HFFc6 (cell line): ENCODE data around the gene ELF5. TPM values are rescaled to one million over a fixed set of nuclear protein-coding genes. Genes with fewer than 3 reads are reported as not detected.

ENCODE experiments used
- DNase-seq: peaks from one replicate; pipeline ENCODE4 v3.0.0-alpha.2; 2018
- H3K27ac Mint-ChIP-seq: 2 replicates; pipeline ENCODE4 v1.8.0; 2020; ENCODE audit warnings: mild to moderate bottlenecking, mixed read lengths
- H3K27me3 Mint-ChIP-seq: 2 replicates; pipeline ENCODE4 v1.8.0; 2021; ENCODE audit warnings: mild to moderate bottlenecking, moderate library complexity, mixed read lengths; ENCODE audit not compliant: insufficient read depth
- H3K36me3 Mint-ChIP-seq: 2 replicates; pipeline ENCODE4 v1.8.0; 2021; ENCODE audit warnings: low read depth, mixed read lengths
- H3K4me1 Mint-ChIP-seq: 2 replicates; pipeline ENCODE4 v1.8.0; 2020; ENCODE audit warnings: low read depth, mixed read lengths
- H3K4me3 Mint-ChIP-seq: 2 replicates; pipeline ENCODE4 v1.8.0; 2020; ENCODE audit warnings: mild to moderate bottlenecking, moderate library complexity, mixed read lengths
- H3K9me3 Mint-ChIP-seq: 2 replicates; pipeline ENCODE4 v1.8.0; 2020; ENCODE audit warnings: mild to moderate bottlenecking, mixed read lengths
- total RNA-seq, 6 experiments: library from RNA; stranded (reverse); fragmentation: NEBNext Ultra II Directional; extraction: Animal tissue kit (Norgen Biotek cat#: 25700); gene quantifications; 2 replicates in 1 of 6; 3 replicates in 5 of 6; pipeline ENCODE4 v1.2.3, GENCODE V29; 2021
- TF ChIP-seq, protein P1 (sequence below): fragments of 200-600 bp; sonication (generic); IDR thresholded peaks from 2 replicates; pipeline ENCODE4 v1.5.0; 2021; ENCODE audit warnings: antibody characterized with exemption, mild to moderate bottlenecking

ELF5 gene
- total RNA-seq, 6 experiments from 2014 or later, result not detected

DNA sequence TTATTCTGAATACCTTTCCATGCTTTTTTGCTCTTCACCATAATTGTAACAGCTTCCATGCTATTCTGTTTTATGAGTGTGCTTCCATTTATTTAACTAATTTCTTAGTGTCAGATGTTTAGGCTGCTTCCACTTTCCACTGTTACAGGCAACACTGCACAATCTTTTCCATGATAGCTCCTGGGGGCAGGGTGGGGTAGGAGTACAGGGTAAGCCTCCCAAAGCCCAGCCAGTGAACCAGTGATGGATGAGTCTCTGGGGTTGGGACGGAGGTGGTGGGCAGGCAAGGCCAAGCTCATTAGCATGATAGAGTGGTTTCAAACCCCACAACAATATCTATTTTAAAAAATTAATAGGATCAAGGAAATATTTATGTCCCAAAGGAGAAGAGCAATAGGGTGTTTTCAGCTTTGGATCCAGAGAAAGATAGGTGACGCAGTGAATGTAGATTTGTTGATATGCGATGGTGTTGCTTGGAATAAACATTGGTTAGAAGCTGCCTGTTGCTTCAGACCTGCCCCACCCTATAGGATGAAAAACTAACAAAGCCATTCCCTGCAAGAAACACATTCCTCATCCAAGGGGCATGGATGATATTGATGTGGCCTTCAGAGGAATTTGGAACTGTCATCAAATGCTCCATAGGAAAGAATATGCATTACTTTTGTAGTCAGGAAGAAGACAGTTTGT, 17.1 kb upstream of the ELF5 start:
- Mint-ChIP-seq H3K27ac (no peak overlapping the region), H3K4me1 (peaks cover 6% of the 10 kb centered on the region; the same call in 1 of the 2 replicates), H3K4me3 (no peak overlapping the region), H3K9me3 (peaks cover 12% of the 10 kb centered on the region; the same call in 1 of the 2 replicates), H3K36me3 (peaks cover 5% of the 10 kb centered on the region; the same call in 1 of the 2 replicates), H3K27me3 (peaks cover 36% of the 10 kb centered on the region)
- TF ChIP-seq, protein P1, sequence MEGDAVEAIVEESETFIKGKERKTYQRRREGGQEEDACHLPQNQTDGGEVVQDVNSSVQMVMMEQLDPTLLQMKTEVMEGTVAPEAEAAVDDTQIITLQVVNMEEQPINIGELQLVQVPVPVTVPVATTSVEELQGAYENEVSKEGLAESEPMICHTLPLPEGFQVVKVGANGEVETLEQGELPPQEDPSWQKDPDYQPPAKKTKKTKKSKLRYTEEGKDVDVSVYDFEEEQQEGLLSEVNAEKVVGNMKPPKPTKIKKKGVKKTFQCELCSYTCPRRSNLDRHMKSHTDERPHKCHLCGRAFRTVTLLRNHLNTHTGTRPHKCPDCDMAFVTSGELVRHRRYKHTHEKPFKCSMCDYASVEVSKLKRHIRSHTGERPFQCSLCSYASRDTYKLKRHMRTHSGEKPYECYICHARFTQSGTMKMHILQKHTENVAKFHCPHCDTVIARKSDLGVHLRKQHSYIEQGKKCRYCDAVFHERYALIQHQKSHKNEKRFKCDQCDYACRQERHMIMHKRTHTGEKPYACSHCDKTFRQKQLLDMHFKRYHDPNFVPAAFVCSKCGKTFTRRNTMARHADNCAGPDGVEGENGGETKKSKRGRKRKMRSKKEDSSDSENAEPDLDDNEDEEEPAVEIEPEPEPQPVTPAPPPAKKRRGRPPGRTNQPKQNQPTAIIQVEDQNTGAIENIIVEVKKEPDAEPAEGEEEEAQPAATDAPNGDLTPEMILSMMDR, result no peak
- no peak for DNase-seq

DNA sequence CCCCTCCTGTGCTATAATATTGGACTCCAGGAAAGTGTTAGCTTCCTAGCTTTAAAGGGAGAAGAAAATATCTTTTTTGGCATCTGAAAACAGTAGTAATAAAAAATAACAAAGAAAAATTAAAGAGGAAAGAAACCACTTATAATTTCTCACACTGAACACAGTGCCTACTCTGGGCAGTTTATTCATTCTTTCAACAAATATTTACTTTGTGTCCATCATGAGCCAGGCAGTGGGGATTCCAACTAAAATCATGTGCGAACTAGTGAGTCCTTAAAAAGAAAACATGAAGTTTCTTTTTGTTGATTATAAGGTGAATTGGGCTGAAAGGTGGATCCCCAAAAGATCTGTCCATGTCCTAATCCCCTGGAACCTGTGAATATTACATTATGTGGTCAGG, 16.0 kb upstream of the ELF5 start:
- DNase-seq, result no peak
- TF ChIP-seq, protein P1, result no peak
- peaks cover 2% of the 10 kb centered on the region; the same call in 1 of the 2 replicates for H3K36me3 Mint-ChIP-seq
- no peak overlapping the region for H3K4me3 Mint-ChIP-seq
- no peak overlapping the region for H3K27ac Mint-ChIP-seq
- H3K27me3 Mint-ChIP-seq, result peaks cover 38% of the 10 kb centered on the region
- H3K4me1 Mint-ChIP-seq, result peaks cover 6% of the 10 kb centered on the region; the same call in 1 of the 2 replicates
- peaks cover 9% of the 10 kb centered on the region; the same call in 1 of the 2 replicates for H3K9me3 Mint-ChIP-seq

DNA sequence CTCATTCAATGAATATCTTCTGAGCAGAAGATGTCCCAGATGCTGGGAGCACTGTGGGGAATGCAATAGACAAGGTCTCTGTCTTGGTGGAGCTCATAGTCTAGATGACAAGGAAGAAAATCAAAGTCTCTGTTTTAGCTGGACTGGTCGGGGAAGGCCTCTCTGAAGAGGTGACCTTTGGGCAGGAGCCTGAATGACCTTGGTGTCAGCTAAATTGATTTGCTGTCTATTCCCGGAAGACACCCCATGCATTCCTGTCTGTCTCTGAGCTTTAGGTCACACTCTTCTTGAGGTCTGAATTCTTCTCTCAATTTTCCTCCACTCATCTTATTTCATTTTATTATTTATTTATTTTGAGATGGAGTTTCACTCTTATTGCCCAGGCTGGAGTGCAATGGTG, 14.5 kb upstream of the ELF5 start:
- Mint-ChIP-seq H3K9me3 (no peaks in the 10 kb centered on the region), H3K4me1 (peaks cover 6% of the 10 kb centered on the region; the same call in 1 of the 2 replicates), H3K27ac (no peak overlapping the region), H3K4me3 (no peak overlapping the region), H3K36me3 (no peaks in the 10 kb centered on the region), H3K27me3 (peaks cover 37% of the 10 kb centered on the region)
- TF ChIP-seq, protein P1, result no peak
- no peak for DNase-seq

DNA sequence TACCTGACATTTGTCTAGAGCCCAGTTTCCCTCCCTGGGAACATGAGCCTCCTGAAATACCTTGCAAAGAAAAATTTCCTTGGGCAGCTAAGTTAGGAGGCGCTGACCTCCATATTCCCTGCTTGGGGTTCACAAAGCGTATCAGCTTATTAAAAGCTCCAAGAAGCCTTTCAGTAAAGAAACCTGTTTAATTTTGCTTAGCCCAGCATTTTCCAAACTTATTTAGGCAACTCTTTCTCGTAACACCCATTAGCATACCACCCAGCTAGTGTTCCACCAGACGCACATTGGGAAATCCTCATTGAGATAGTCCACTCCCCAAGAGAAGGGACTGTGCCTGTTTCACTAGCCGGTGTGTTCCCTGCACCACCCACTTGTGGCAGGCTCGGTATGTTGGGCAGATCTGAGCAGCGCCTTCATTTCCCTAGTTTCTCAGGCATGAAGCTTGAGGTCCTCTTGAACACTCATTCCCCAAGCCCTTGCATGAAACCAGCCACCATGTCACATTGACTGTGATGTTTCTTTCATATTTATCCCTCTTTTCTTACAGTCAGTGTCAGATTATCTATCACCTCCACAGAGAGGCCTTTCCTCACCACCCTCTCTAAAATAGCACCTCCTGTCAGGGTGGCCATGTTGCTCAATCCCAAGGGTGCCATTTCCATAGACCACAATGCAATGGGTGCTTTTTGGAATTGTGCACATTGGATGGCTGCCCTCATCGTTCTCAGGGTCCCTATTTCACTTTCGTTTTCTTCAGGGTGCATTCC, 12.5 kb upstream of the ELF5 start:
- Mint-ChIP-seq H3K27me3 (peaks cover 25% of the 10 kb centered on the region), H3K4me1 (peaks cover 6% of the 10 kb centered on the region; the same call in 1 of the 2 replicates), H3K9me3 (no peaks in the 10 kb centered on the region), H3K27ac (no peak overlapping the region), H3K36me3 (no peaks in the 10 kb centered on the region), H3K4me3 (peak overlapping the region; percentile 73)
- TF ChIP-seq, protein P1, result no peak
- no peak for DNase-seq

DNA sequence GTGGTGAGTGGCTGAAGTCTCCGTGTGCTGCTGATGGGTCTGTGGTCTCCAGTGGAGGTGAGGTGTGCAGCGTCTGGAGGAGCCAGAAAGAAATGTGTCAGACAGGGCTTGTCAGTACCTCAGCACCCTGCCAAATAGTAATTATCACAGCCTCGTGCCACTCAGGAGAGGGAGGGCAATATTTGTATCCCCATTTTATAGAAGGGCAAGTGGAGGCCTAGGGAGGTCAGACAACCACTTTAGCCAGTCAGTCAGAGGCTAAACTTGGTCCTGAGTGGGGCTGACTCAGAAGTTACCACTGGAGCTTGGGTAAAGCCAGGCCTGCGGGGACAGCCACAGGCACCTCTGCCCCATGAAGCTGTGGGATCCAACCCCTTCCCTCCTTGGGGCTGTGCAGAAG, 11.5 kb upstream of the ELF5 start:
- H3K9me3 Mint-ChIP-seq, result no peaks in the 10 kb centered on the region
- H3K27ac Mint-ChIP-seq, result no peak overlapping the region
- TF ChIP-seq, protein P1, result no peak
- DNase-seq, result no peak
- H3K27me3 Mint-ChIP-seq, result peaks cover 23% of the 10 kb centered on the region
- H3K4me1 Mint-ChIP-seq, result peaks cover 6% of the 10 kb centered on the region; the same call in 1 of the 2 replicates
- no peaks in the 10 kb centered on the region for H3K36me3 Mint-ChIP-seq
- no peak overlapping the region for H3K4me3 Mint-ChIP-seq
